Breast epithelium (tissue), 3 donors: ENCODE results near the gene KCMF1.

ENCODE experiments used
- CTCF ChIP-seq, 3 donors: fragments of 450-650 bp; IDR thresholded peaks; one replicate each; pipeline ENCODE4 v1.5.1; 2016 to 2017; ENCODE audit warnings: antibody characterized with exemption in 3 of 3, mild to moderate bottlenecking in 3 of 3, moderate library complexity in 3 of 3
- POLR2A ChIP-seq: fragments of 450-650 bp; IDR thresholded peaks from one replicate; pipeline ENCODE4 v1.6.1; 2016; ENCODE audit warnings: antibody characterized with exemption, mild to moderate bottlenecking, moderate library complexity
- POLR2AphosphoS5 ChIP-seq, 3 donors: sonication (generic); formaldehyde crosslinking; IDR thresholded peaks; one replicate each; pipeline ENCODE4 v1.6.1; 2017; ENCODE audit warnings: antibody characterized with exemption in 3 of 3

- TF ChIP-seq CTCF (IDR thresholded peaks at IDR 0.05): no peak
- no peak for TF ChIP-seq POLR2A
- no peak for TF ChIP-seq POLR2AphosphoS5 (IDR thresholded peaks at IDR 0.05)
Observed at GRCh38 chr2:84944295-84944909, 26.6 kb upstream of the KCMF1 start.
